Activated CD8-positive, alpha-beta T cell treated with anti-CD3 and anti-CD28 coated beads, Interleukin-2, amount 10 ng/mL, durations not matched to agents 7 days and 5 days (primary cell): ENCODE data around the gene KCNC1. TPM values are rescaled to one million over a fixed set of nuclear protein-coding genes. Genes with fewer than 3 reads are reported as not detected.

ENCODE experiments used
- ATAC-seq: fragments of 150-1000 bp; cut with Tn5 transposase; one replicate; pipeline ENCODE4 v1.10.0; 2021; ENCODE audit warnings: moderate library complexity
- CTCF ChIA-PET: fragments of 350-600 bp; sonication (Branson Sonifier 250); formaldehyde crosslinking; loops from one replicate; lab custom pipeline; 2021; ENCODE audit warnings: antibody characterized with exemption; lab: Charles Lee
- POLR2A ChIA-PET: fragments of 350-600 bp; sonication (Branson Sonifier 250); formaldehyde crosslinking; loops from one replicate; lab custom pipeline; 2021; ENCODE audit warnings: antibody characterized with exemption; lab: Charles Lee
- DNase-seq: peaks from one replicate; pipeline ENCODE4 v3.0.0-alpha.2; 2020
- H3K27ac Mint-ChIP-seq: one replicate; pipeline ENCODE4 v1.8.0; 2021; ENCODE audit warnings: mild to moderate bottlenecking, mixed read lengths
- H3K27me3 Mint-ChIP-seq: one replicate; pipeline ENCODE4 v1.8.0; 2021; ENCODE audit warnings: low read depth, mixed read lengths
- H3K36me3 Mint-ChIP-seq: one replicate; pipeline ENCODE4 v1.8.0; 2021; ENCODE audit warnings: low read depth, mixed read lengths
- H3K4me1 Mint-ChIP-seq: one replicate; pipeline ENCODE4 v1.8.0; 2021; ENCODE audit warnings: low read depth, mixed read lengths
- H3K4me3 Mint-ChIP-seq: one replicate; pipeline ENCODE4 v1.8.0; 2021; ENCODE audit warnings: mild to moderate bottlenecking, mixed read lengths
- H3K9me3 Mint-ChIP-seq: one replicate; pipeline ENCODE4 v1.8.0; 2022; ENCODE audit warnings: mixed read lengths; ENCODE audit not compliant: insufficient read depth
- total RNA-seq, 2 experiments: library from RNA; stranded (reverse); gene quantifications; one replicate each; pipeline ENCODE4 v1.2.3, GENCODE V29; 2021

The KCNC1 gene
- total RNA-seq, 2 experiments from 2014 or later = not detected

GRCh38 chr11:17810746-17811145 is 76.2 kb downstream of the KCNC1 start:
- DNase-seq = no peak
- POLR2A ChIA-PET = no interaction called here
- H3K27ac Mint-ChIP-seq = no peak overlapping the region
- ATAC-seq = no peak
- H3K36me3 Mint-ChIP-seq = no peaks in the 10 kb centered on the region
- H3K27me3 Mint-ChIP-seq = no peaks in the 10 kb centered on the region
- H3K4me3 Mint-ChIP-seq = no peak overlapping the region
- CTCF ChIA-PET = no interaction called here
- no peaks in the 10 kb centered on the region for H3K9me3 Mint-ChIP-seq
- no peaks in the 10 kb centered on the region for H3K4me1 Mint-ChIP-seq

GRCh38 chr11:17811352-17811751 is 76.8 kb downstream of the KCNC1 start:
- H3K9me3 Mint-ChIP-seq = no peaks in the 10 kb centered on the region
- H3K27ac Mint-ChIP-seq = no peak overlapping the region
- ATAC-seq (no peak), DNase-seq (no peak)
- H3K36me3 Mint-ChIP-seq = no peaks in the 10 kb centered on the region
- POLR2A ChIA-PET = no interaction called here
- H3K4me3 Mint-ChIP-seq = no peak overlapping the region
- H3K4me1 Mint-ChIP-seq = no peaks in the 10 kb centered on the region
- CTCF ChIA-PET = no interaction called here
- H3K27me3 Mint-ChIP-seq = no peaks in the 10 kb centered on the region

- CTCF ChIA-PET = no interaction called here
- Mint-ChIP-seq H3K9me3 (no peaks in the 10 kb centered on the region), H3K36me3 (no peaks in the 10 kb centered on the region), H3K4me1 (no peaks in the 10 kb centered on the region), H3K4me3 (no peak overlapping the region), H3K27ac (no peak overlapping the region), H3K27me3 (no peaks in the 10 kb centered on the region)
- ATAC-seq = no peak
- DNase-seq = no peak
- POLR2A ChIA-PET = no interaction called here
Measured at GRCh38 chr11:17812091-17812864, 77.7 kb downstream of the KCNC1 start.

GRCh38 chr11:17812865-17813187 is 78.2 kb downstream of the KCNC1 start:
- no peak overlapping the region for H3K27ac Mint-ChIP-seq
- H3K9me3 Mint-ChIP-seq = no peaks in the 10 kb centered on the region
- no peak for ATAC-seq
- CTCF ChIA-PET = no interaction called here
- POLR2A ChIA-PET = no interaction called here
- no peak overlapping the region for H3K4me3 Mint-ChIP-seq
- H3K36me3 Mint-ChIP-seq = no peaks in the 10 kb centered on the region
- no peaks in the 10 kb centered on the region for H3K27me3 Mint-ChIP-seq
- no peaks in the 10 kb centered on the region for H3K4me1 Mint-ChIP-seq
- DNase-seq = no peak

- Mint-ChIP-seq H3K4me3 (no peak overlapping the region), H3K9me3 (no peaks in the 10 kb centered on the region), H3K36me3 (no peaks in the 10 kb centered on the region), H3K27ac (no peak overlapping the region), H3K27me3 (no peaks in the 10 kb centered on the region), H3K4me1 (no peaks in the 10 kb centered on the region)
- no peak for DNase-seq
- no peak for ATAC-seq
- POLR2A ChIA-PET = no interaction called here
- CTCF ChIA-PET = no interaction called here
Measured at GRCh38 chr11:17813391-17814059, 78.9 kb downstream of the KCNC1 start.

- DNase-seq (no peak), ATAC-seq (no peak)
Measured at GRCh38 chr11:17814546-17814945, 80.0 kb downstream of the KCNC1 start.

GRCh38 chr11:17816232-17816931 is 81.8 kb downstream of the KCNC1 start:
- Mint-ChIP-seq H3K27me3 (no peaks in the 10 kb centered on the region), H3K27ac (no peak overlapping the region), H3K4me1 (no peaks in the 10 kb centered on the region), H3K36me3 (no peaks in the 10 kb centered on the region), H3K9me3 (no peaks in the 10 kb centered on the region), H3K4me3 (no peak overlapping the region)
- ATAC-seq (no peak), DNase-seq (no peak)
- CTCF ChIA-PET = no interaction called here
- POLR2A ChIA-PET = no interaction called here

More at GRCh38 chr11:17814546-17814945, 80.0 kb downstream of the KCNC1 start:
- H3K9me3 Mint-ChIP-seq = no peaks in the 10 kb centered on the region
- ChIA-PET POLR2A (no interaction called here), CTCF (no interaction called here)
- H3K4me1 Mint-ChIP-seq = no peaks in the 10 kb centered on the region
- H3K4me3 Mint-ChIP-seq = no peak overlapping the region
- no peaks in the 10 kb centered on the region for H3K36me3 Mint-ChIP-seq
- H3K27me3 Mint-ChIP-seq = no peaks in the 10 kb centered on the region
- no peak overlapping the region for H3K27ac Mint-ChIP-seq

- H3K27ac Mint-ChIP-seq = no peak overlapping the region
- H3K9me3 Mint-ChIP-seq = no peaks in the 10 kb centered on the region
- H3K4me3 Mint-ChIP-seq = no peak overlapping the region
- H3K4me1 Mint-ChIP-seq = no peaks in the 10 kb centered on the region
- no peak for ATAC-seq
- ChIA-PET POLR2A (no interaction called here), CTCF (no interaction called here)
- no peaks in the 10 kb centered on the region for H3K27me3 Mint-ChIP-seq
- H3K36me3 Mint-ChIP-seq = no peaks in the 10 kb centered on the region
- DNase-seq = no peak
Measured at GRCh38 chr11:17821648-17822400, 87.2 kb downstream of the KCNC1 start.

GRCh38 chr11:17822401-17822781 is 87.8 kb downstream of the KCNC1 start:
- ChIA-PET CTCF (no interaction called here), POLR2A (no interaction called here)
- no peaks in the 10 kb centered on the region for H3K27me3 Mint-ChIP-seq
- H3K9me3 Mint-ChIP-seq = no peaks in the 10 kb centered on the region
- H3K27ac Mint-ChIP-seq = no peak overlapping the region
- no peak for DNase-seq
- no peak for ATAC-seq
- no peaks in the 10 kb centered on the region for H3K4me1 Mint-ChIP-seq
- no peak overlapping the region for H3K4me3 Mint-ChIP-seq
- H3K36me3 Mint-ChIP-seq = no peaks in the 10 kb centered on the region

GRCh38 chr11:17827006-17827405 is 92.4 kb downstream of the KCNC1 start:
- ChIA-PET CTCF (no interaction called here), POLR2A (no interaction called here)
- H3K4me1 Mint-ChIP-seq = no peaks in the 10 kb centered on the region
- no peaks in the 10 kb centered on the region for H3K36me3 Mint-ChIP-seq
- no peak overlapping the region for H3K27ac Mint-ChIP-seq
- ATAC-seq (no peak), DNase-seq (no peak)
- no peaks in the 10 kb centered on the region for H3K9me3 Mint-ChIP-seq
- no peaks in the 10 kb centered on the region for H3K27me3 Mint-ChIP-seq
- no peak overlapping the region for H3K4me3 Mint-ChIP-seq

GRCh38 chr11:17828311-17828751 is 93.8 kb downstream of the KCNC1 start:
- CTCF ChIA-PET = interaction anchor here (0.7 kb wide), 1 partner anchor 45 kb away, joined by 3 read pairs; no protein-coding TSS in a partner anchor
- POLR2A ChIA-PET = no interaction called here
- DNase-seq (no peak), ATAC-seq (no peak)
- no peak overlapping the region for H3K27ac Mint-ChIP-seq
- H3K36me3 Mint-ChIP-seq = no peaks in the 10 kb centered on the region
- no peak overlapping the region for H3K4me3 Mint-ChIP-seq
- no peaks in the 10 kb centered on the region for H3K4me1 Mint-ChIP-seq
- H3K9me3 Mint-ChIP-seq = no peaks in the 10 kb centered on the region
- H3K27me3 Mint-ChIP-seq = no peaks in the 10 kb centered on the region

GRCh38 chr11:17831228-17831627 is 96.6 kb downstream of the KCNC1 start:
- H3K27ac Mint-ChIP-seq = no peak overlapping the region
- H3K27me3 Mint-ChIP-seq = no peaks in the 10 kb centered on the region
- CTCF ChIA-PET = no interaction called here
- POLR2A ChIA-PET = no interaction called here
- H3K4me3 Mint-ChIP-seq = no peak overlapping the region
- H3K4me1 Mint-ChIP-seq = no peaks in the 10 kb centered on the region
- no peak for ATAC-seq
- DNase-seq = no peak
- H3K9me3 Mint-ChIP-seq = no peaks in the 10 kb centered on the region
- H3K36me3 Mint-ChIP-seq = no peaks in the 10 kb centered on the region
